Adipose tissue (tissue), 3 donors: Measurements from ENCODE around the gene KCNJ10. TPM values are rescaled to one million over a fixed set of nuclear protein-coding genes. Genes with fewer than 3 reads are reported as not detected.

ENCODE experiments used
- H3K27ac ChIP-seq: one replicate; pipeline ENCODE4 v1.5.1; 2013; ENCODE audit warnings: low read depth, low read length
- WGBS, 3 donors: extraction: QIAGEN DNeasy Blood & Tissue Kit; methylation state at CpG; one replicate each; pipeline ENCODE4 v1.1.7; 2013; 5-methylcytosine and 5-hydroxymethylcytosine counted together
- polyA plus RNA-seq, 3 donors: library from polyadenylated mRNA; stranded (reverse); fragments of 200-250 nt; gene quantifications; one replicate each; pipeline ENCODE4 v1.2.3, GENCODE V29; 2013
- donor health status: healthy with polysubstance abuse.
- donor health status: Bipolar disorder and iron deficiency.
- donor health status: healthy.

Gene KCNJ10
- polyA plus RNA-seq, 3 donors = 0.09 to 0.12 TPM; not detected in 1

DNA sequence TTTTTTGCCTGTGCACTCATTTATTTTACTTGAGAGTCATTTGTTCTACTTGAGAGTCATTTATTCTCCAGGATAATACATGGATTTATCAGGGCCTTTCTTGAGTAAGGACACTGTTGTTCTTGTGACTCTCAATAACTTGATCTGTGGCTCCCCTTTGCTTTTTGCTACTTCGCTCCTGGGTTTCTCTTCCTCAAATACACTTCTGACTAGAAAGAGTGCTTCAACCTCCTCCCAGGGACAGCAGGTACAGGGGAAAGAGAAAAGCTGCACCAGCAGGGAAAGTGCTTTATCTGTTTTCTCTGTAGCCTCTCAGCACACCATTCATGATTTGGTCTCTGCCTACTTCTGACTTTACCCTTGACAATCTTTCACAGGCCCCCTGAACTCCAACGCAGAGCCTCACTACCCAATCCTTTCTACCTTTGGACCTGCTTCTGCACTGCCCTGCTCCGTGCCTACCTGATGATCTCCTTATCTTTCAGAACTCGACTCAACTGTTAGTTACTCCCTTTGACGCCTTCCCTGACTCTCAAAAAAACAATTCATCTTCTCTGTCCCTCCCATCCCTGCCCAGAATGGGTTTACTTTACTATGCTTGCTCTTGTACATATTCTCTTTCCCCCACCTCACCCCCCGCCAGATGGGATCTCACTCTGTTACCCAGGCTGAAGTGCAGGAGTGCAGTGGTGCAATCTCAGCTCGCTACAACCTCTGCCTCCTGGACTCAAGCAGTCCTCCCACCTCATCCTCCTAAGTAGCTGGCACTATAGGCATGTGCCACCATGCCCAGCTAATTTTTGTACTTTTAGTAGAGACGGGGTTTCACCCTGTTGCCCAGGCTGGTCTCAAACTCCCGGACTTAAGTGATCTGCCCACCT is 22.6 kb downstream of the KCNJ10 start:
- 62 to 75% (median 71%) methylated on average over 9 of the region's 9 CpGs for WGBS, 3 donors
- no peak overlapping the region for H3K27ac ChIP-seq

DNA sequence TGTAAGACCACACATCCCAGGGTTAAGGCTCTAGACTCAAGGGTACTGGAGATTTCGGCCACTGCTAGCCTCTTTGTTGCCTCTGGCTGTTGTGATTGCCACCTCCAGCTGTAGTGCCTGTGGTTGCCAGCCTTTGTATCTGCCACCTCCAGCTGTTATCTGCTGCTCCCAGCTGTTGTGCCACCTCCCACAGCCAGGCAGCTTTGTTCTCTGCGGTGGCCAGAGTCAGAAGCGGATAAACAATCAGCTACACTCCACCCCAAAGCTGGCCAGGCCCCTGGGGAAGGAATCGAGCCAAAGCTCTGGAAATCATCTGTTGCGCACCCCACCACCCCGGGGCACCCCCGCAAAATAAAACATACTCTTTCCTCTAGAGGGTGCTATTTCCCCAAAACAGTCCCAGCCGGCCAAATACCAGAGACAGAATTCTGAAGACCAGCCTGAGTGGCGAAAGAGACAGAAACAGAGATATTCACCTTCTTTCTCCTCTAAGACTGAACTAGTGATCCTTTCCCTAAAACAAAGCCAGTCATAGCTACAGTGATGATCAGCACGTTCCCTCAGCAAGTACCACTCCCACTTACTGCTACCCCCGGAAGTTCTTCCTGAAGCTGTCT is 23.4 kb downstream of the KCNJ10 start:
- H3K27ac ChIP-seq = no peak overlapping the region
- 4 to 6% (median 4%) methylated on average over 11 of the region's 11 CpGs for WGBS, 3 donors

DNA sequence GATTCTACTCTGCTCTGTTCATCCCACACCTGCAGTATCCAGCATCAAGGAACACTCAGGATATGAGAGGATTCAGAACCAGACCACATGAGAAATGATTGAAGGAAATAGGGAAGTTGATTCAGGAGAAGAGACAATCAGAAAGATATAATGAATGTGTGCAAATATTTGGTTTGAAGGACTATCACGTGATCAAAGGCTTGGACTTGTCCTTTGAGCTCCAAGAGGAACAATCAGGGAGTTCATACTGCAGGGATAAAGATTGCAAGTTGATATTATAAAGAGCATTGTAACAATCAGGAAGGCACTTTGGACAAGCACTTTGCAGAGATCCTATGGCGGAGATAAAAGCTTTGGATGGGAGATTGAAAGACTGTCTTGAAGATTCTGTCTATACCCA is 24.3 kb downstream of the KCNJ10 start:
- H3K27ac ChIP-seq = no peak overlapping the region
- WGBS, 3 donors = 54 to 71% (median 68%) methylated on average over 2 of the region's 2 CpGs

DNA sequence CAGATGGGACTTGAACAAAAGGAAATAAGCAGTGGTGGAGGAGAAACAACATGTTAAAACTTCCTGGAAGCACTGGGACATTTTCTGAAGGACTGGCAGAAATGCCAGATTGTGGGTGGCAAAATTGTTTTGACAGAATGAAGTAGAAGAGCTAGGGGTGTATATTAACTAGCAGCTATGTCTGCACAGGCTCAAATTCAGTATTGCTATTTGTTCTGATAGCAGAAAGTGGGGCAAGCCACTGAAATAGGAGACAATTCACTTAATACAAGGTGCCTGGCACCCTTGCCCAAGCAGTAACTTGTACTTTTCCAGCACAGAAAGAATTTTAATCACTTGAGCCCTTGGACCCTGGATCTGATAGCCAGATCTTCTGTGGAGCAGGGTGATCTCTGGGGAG is 26.4 kb downstream of the KCNJ10 start:
- no peak overlapping the region for H3K27ac ChIP-seq

DNA sequence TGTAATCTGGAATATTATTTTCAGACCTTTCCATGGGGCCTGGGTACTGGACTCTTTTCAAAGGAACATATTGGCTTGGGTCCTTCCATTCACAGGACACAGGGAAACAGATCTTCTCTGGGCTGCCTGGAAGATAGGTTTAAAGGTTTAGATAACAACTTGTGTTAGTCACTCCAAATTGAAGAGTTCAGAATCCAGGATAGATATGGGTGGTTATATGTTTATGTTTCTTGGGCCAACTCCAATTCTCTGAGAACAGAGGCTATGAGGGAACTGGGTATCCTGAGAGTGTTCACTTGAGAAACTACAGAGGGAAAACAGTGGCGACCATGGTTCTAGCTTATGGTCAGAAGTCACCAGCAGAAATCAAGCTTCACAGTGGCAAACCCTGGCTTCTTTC is 29.5 kb downstream of the KCNJ10 start:
- H3K27ac ChIP-seq = no peak overlapping the region
- 88 to 92% (median 88%) methylated on average over 1 of the region's 1 CpG for WGBS, 3 donors

DNA sequence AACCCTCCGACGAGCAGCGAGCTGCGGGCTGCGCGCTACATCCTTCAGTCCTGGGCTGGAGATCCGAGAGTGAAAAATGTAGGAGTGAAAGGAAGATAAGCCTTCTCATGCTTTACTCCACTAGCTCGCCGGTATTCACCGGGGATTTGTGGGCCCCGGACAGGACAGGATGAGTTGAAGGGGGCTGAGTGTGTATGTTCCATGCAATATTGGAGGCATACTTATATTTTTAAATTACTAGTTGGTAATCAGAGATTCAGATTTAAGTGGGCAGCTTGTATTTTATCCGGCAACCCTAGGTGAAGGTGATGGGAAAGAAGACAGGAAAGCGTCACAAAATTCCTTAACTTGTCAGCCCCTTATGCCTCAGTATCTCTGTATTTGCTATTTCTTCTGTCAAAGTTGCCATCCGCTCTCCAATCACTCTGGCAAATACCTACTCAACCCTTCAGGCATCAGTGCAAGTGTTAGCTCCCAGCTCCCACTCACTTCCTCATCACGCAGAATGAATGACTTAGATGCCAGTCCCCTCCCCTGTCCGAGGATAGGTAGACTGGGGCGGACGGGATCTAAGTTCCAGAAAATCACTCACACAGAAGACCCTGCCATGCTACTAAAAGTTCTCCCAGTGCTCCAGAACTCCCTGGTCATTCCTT is 37.7 kb downstream of the KCNJ10 start:
- no peak overlapping the region for H3K27ac ChIP-seq
- 1 to 2% (median 1%) methylated on average over 18 of the region's 18 CpGs for WGBS, 3 donors

DNA sequence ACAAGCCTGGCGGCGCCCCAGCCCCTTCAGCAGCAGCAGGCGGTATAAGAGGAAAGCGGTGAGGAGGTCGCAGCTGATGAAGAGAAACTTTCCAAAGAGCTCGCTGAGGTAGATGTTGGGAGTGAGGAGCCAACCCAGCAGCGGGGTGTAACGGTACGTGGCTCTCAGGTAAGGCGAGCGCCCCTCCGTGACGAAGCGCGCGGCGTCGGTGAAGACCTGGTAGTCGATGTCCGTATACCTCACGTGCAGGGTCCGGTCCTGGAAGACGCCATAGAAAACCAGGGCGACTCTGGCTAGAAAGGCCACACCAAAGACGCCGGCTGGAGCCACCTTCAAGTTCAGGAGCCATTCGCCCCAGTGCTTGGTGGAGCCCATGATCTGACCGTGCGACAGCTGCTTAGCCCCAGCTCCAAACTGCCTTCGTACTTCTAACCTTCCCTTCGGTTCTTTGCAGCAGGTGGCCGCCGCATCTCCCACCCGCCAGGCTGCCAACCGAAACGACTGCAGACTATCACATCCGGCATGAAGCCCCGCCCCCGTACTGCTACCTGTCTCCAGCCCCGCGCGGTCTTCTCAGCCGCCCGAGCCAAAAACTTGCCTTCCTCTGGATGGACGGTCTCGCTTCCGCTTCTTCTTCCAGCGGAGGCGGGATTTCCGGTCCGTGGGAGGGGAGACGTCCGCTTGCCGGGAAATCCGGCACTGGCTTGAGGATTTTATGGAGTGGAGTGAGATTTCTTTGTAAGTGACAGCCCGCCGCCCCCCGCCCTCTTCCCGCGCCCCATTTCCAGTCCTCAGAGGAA is 38.4 kb downstream of the KCNJ10 start, which contains the start of gene PIGM:
PIGM (minus strand) TSS at position 626 of the 800 bp plus-strand sequence; CDS start at position 375, 251 bp downstream.
- H3K27ac ChIP-seq = no peak within 1 kb of the TSS
- WGBS, 3 donors = 0 to 1% (median 0%) methylated on average over 60 of the region's 60 CpGs

DNA sequence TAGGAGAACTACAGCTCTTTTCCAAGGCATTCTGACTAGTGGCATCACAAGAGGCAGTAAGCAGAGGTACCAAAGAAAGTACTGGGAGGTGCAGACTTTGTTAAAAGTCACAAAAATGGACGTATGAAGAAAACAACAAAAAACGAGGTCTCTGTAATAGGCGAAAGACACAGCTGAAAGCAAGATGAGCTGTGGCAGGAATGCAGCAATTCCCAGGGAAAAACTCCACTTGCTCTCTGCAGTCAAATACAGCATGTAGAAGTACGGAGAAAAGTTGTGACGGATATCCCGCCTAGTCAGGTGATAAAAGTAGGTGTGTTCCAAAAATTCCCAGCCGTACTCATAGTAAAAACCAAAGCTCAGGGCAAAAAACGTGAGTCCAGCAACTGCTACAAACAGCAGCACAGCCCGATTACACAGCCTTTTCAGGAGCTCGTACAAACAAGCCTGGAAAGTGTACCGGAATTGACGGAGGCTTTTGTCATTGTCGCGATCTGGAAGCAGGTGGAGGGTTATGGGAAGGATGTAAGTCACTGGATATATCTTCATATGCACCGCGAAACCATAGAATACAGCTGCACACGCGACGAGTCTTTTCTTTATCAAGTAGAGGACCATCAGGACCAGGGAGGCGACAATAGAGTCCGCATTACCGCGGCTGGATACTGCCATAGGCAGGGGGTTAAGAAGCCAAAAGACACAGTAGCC is 39.1 kb downstream of the KCNJ10 start:
- no peak overlapping the region for H3K27ac ChIP-seq
- WGBS, 3 donors = 7 to 11% (median 9%) methylated on average over 23 of the region's 23 CpGs

DNA sequence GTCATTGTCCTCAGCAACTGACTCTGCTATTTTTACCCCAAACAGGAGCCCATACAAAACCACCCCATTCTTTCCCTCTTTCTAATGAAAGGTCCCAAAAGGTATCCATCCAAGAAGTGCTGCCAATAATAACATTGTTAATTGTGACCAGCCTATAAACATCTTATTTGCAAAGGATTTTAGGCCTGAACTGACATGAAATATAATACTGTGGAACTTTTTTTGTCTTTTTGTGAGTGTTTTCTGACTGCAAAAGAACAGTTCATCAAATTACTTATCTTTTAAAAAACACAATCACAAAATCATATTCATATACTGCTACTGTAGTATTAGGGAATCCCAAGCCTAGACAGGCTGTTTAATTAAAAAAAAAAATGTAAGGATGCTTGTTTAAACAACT is 41.5 kb downstream of the KCNJ10 start:
- no peak overlapping the region for H3K27ac ChIP-seq

DNA sequence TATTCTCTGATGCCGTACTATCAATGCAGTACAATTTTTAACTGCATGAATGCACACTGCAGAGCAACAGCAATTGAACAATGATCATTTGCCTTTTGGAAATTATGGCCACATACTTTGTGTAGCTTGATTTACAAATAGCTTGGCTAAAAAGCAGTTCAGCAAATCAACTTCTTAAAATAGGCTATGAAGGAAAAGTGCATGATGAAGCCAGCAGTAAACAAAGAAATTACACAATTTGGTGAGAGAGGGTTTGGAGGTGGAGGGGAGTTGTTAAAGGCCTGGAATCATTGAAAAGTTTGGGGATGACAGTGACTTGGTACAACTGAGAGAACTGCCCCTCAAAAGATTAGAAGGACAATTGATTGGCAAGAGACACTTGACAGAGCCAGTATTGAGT is 44.6 kb downstream of the KCNJ10 start:
- 82 to 89% (median 88%) methylated on average over 1 of the region's 1 CpG for WGBS, 3 donors
- H3K27ac ChIP-seq = no peak overlapping the region

DNA sequence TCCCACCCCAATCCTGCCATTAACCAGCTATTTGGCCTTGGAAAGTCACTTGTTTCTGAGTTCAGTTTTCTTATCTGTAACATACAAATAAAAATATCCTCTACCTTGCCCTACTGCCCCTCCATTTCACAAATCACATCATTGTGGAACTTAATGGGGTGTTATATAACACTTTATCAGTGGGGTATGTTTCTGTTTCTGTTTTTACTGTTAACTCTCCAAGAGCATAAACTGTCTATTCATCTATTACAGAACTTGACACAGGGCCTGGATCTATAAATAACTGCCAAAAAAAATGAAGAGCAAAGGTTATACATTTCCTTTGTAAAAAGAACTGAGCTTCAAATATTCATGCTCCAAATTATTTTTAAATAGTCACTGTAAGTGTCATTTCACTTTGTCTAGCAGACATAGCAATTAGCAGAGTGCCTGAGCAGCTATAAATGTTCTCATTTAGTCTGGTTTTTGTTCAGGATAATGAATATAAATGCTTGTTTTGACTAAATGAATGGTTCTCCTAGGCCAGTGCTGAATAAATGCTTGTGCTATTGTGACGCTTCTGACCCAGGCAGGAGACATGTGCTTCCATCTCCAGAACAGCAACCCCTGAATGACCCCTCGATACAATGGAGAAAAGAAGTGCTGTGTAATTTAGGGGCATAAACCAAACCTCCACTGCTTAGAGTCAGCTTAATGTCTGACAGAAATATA is 45.6 kb downstream of the KCNJ10 start:
- 57 to 74% (median 59%) methylated on average over 2 of the region's 2 CpGs for WGBS, 3 donors
- no peak overlapping the region for H3K27ac ChIP-seq

DNA sequence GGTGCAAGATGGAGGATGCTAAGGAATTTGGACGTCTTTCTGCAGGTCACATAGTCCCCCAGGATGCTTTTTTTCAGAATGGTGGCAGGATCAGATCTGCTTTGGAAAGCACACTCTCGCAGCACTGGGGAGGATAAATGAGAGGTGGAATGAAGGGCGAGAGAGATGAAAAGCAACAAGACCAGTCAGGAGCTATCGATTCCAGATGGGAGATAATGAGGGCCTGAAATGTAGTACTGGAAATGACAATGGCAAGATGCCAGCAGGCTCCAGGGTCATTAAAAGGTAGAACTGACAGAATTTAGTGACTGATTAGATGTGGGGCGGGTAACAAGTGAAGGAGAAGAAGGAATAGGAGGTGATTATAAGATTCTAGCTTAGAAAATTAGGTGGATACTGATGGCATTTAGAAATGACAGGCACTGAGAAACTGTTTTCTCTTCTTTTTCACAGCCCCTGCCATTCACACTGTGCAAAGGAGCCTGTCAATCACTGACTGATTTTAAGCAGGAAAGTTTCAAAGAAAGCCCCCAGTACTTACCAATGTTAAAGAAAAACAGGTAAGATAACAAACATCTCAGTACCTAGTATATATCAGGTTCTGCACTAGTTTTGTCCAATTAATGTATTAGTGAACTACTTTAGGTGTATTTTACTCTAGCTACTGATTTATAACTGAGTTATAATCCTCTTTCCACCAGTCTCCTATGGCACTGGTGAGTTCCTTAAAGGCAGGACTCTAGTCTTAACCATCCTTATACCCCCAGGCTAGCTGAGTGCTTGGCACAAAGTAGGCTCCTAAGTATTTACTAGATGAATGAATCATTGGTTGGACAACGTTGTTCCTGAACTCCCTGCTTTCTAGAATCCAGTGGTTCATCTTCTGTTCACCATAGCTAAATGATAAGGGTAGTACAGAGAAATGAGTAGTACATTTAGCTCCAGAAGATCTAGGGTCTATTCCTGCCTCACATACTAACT is 47.3 kb downstream of the KCNJ10 start:
- H3K27ac ChIP-seq = no peak overlapping the region
- 41 to 67% (median 67%) methylated on average over 6 of the region's 6 CpGs for WGBS, 3 donors

DNA sequence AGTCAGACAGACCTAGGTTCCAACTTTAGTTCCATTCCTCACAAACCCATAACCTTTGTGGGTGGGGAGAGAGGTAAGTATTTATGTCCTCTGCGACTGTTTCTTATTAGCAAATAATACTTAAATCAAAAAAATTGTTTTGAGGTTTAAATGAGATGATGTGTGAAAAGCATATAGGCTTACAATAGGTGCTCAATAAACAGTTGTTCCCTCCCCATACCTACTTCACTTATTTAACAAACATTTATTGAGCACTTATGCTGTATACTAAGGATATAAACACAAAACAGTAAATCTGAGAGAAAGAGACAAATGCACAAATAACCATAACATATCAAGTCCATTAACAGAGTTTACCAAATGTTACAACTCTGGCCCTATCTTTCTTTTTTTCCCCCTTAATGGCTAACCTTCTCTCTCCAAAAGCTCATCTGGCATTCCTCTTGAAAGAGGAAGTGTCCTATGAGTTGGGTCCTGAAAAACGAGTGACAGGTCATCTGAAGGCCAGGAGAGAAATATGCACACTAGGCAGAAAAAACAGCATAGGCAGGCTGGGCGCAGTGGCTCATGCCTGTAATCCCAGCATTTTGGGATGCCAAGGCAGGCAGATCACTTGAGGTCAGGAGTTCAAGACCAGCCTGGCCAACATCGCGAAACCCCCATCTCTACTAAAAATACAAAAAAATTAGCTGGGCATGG is 48.4 kb downstream of the KCNJ10 start:
- 79 to 89% (median 88%) methylated on average over 5 of the region's 5 CpGs for WGBS, 3 donors

DNA sequence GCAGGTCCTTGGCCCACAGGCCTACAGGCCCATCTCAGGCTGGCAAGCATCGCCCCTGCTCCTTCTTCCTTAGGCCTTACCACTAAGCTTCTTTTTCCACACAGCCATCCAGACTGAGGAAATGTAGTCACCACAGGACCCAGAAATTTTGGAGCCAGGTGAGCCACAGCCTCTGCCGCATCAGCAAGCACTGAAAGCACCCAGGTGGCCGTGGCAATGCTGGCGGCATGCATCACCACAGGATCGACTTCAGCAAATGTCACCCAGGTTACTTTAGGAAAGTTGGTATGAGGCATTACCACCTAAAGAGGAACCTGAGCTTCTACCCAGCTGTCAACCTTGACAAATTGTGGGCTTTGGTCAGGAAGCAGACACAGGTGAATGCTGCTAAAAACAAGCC is 49.8 kb downstream of the KCNJ10 start:
- H3K27ac ChIP-seq = no peak overlapping the region
- WGBS, 3 donors = 80 to 87% (median 87%) methylated on average over 5 of the region's 5 CpGs

More for the DNA sequence above, 48.4 kb downstream of the KCNJ10 start:
- no peak overlapping the region for H3K27ac ChIP-seq

DNA sequence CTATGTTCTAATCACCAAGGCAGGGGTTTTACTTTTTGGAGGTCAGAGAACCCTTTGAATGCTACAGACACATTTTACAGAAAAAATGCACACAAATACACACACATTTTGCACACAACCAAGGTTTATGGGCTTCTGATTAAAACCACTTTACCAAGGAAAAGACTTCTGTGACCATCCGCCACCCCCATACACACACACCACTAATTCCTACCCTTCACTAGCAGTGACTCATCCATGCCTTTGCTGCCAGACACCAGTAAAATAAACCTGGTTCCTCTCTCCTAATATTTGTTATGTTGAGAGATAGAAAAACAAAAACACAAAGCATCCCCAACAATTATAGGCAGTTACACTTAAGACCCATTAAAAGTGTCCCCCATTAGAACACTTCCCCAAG is 51.1 kb downstream of the KCNJ10 start:
- 82 to 91% (median 85%) methylated on average over 1 of the region's 1 CpG for WGBS, 3 donors
- no peak overlapping the region for H3K27ac ChIP-seq

DNA sequence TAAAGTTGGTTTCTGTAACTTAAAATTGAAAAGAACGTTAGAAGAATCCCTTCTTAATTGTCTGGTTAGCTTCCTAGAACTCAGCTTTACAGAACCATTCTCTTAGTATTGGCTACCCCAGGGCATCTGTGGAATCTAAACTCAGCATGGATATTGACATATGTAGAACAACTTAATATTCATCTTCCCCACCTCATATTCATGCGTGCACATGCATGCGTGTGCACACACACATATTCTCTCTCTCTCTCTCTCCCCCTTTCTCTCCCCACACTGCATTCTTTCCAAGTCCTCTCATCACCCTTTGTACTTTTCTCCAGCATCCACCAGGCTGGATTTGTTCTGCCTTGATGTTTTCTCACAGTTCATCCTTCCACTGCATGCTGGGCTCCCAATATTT is 51.6 kb downstream of the KCNJ10 start:
- WGBS, 3 donors = 86 to 89% (median 86%) methylated on average over 3 of the region's 3 CpGs
- no peak overlapping the region for H3K27ac ChIP-seq
